ENCODE results near the gene MYT1. TPM values are rescaled to one million over a fixed set of nuclear protein-coding genes. Genes with fewer than 3 reads are reported as not detected.
A peak's percentile ranks its signal among the peaks of the same experiment; 100 is the strongest.

Gene MYT1
- total RNA-seq, 1 experiment from 2014 or later, result 4.1 TPM

- no peaks in the 10 kb centered on the region for H3K79me2 ChIP-seq (ENCODE audit: low read length)
- H4K20me1 ChIP-seq (ENCODE audit: insufficient read depth, low read depth, low read length), result no peaks in the 10 kb centered on the region
- no peaks in the 10 kb centered on the region for H3K36me3 ChIP-seq (ENCODE audit: insufficient read depth, low read length)
- no peak overlapping the region for H3K4me2 ChIP-seq (ENCODE audit: low read depth, low read length, poor library complexity, severe bottlenecking)
- H3K27ac ChIP-seq (ENCODE audit: low read length), result no peak overlapping the region
- no peak for DNase-seq
- no peaks in the 10 kb centered on the region for H3K27me3 ChIP-seq (ENCODE audit: low read length)
- H3K9me2 ChIP-seq (replicated peaks; ENCODE audit: insufficient read depth, low read length), result no peaks in the 10 kb centered on the region
- no peaks in the 10 kb centered on the region for H3K4me1 ChIP-seq (ENCODE audit: low read length)
- H2AFZ ChIP-seq (ENCODE audit: low read length), result no peak overlapping the region
- no peak overlapping the region for H3K9ac ChIP-seq (ENCODE audit: low read length)
- H3K9me3 ChIP-seq (ENCODE audit: low read length), result no peaks in the 10 kb centered on the region
- H3K4me3 ChIP-seq (ENCODE audit: low read length), result no peak overlapping the region
Observed at GRCh38 chr20:64226686-64227580, 62.7 kb downstream of the MYT1 start.

DNA sequence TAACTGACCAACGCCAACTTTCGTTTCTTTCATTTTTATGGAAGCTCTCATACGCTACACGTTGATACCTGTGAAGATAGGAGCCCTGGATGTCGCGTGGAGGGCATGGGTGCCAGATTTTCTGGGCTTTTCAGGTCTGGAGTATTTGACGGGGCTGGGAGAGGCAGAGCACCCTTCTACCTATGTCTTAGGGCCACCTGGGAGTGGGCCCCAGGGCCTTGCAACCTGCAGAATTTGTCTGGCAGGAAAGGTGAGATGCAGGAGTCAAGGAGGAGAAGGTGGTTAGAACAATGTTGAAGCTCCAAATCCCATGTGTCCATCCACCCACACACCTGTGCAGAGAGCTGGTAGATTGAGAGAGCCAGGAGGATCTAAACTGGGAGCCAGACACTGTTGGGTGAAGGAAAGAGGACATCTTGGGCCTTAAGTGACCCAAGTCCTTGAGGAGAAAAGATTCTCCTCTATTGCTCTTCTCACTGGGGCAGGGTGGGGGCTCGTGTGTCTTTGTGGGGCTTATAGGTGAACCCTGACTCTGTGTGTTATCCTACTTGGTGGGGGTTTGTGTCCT lies 63.9 kb downstream of the MYT1 start:
- Histone ChIP-seq H4K20me1 (ENCODE audit: insufficient read depth, low read depth, low read length) (no peaks in the 10 kb centered on the region), H3K4me3 (ENCODE audit: low read length) (no peak overlapping the region), H3K27me3 (ENCODE audit: low read length) (no peaks in the 10 kb centered on the region), H3K9ac (ENCODE audit: low read length) (no peak overlapping the region), H3K9me3 (ENCODE audit: low read length) (no peaks in the 10 kb centered on the region), H3K4me2 (ENCODE audit: low read depth, low read length, poor library complexity, severe bottlenecking) (no peak overlapping the region), H3K4me1 (ENCODE audit: low read length) (no peaks in the 10 kb centered on the region), H3K9me2 (replicated peaks; ENCODE audit: insufficient read depth, low read length) (no peaks in the 10 kb centered on the region), H3K36me3 (ENCODE audit: insufficient read depth, low read length) (no peaks in the 10 kb centered on the region), H3K27ac (ENCODE audit: low read length) (no peak overlapping the region), H3K79me2 (ENCODE audit: low read length) (no peaks in the 10 kb centered on the region), H2AFZ (ENCODE audit: low read length) (no peak overlapping the region)
- no peak for DNase-seq

DNA sequence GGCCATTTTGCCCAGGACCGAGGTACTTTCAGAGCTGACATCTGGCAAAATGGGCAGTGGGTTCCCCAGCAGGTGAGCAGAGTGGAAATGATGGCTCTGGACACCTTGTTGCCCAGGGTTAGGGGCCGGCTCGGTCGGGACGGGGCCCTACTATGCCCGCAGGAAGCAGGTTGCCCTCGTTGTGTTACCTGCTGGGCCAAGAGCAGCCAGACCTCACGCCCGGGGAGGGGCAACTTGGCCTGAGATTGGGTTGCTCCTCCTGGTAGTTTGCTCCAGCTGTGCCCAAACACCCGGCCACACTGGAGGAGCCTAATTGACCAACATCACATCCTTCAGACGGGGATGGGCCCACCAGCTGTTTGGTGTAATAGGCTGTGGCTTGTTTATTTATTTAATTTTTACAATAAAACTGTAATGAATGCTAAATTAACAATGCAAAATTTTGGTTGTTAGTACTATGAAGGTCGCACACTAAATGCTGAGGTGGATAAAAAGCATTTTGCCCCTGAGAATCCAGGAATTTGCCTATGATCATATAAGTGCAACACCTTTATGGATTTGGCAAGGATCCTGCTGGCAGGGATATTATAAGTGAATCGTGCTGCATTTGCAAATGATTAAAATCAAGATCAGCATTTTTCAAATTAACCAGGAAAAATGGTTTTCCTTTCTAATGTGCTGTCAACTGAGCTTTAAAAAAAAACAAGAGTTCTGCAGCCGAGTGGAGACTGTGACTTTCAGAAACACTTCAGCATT lies 64.7 kb downstream of the MYT1 start:
- DNase-seq, result no peak
- Histone ChIP-seq H3K4me2 (ENCODE audit: low read depth, low read length, poor library complexity, severe bottlenecking) (no peak overlapping the region), H3K79me2 (ENCODE audit: low read length) (no peaks in the 10 kb centered on the region), H3K9me2 (replicated peaks; ENCODE audit: insufficient read depth, low read length) (no peaks in the 10 kb centered on the region), H3K36me3 (ENCODE audit: insufficient read depth, low read length) (no peaks in the 10 kb centered on the region), H3K27me3 (ENCODE audit: low read length) (no peaks in the 10 kb centered on the region), H3K4me1 (ENCODE audit: low read length) (no peaks in the 10 kb centered on the region), H4K20me1 (ENCODE audit: insufficient read depth, low read depth, low read length) (no peaks in the 10 kb centered on the region), H3K9me3 (ENCODE audit: low read length) (no peaks in the 10 kb centered on the region), H3K9ac (ENCODE audit: low read length) (no peak overlapping the region), H3K27ac (ENCODE audit: low read length) (no peak overlapping the region), H3K4me3 (ENCODE audit: low read length) (no peak overlapping the region), H2AFZ (ENCODE audit: low read length) (no peak overlapping the region)

DNA sequence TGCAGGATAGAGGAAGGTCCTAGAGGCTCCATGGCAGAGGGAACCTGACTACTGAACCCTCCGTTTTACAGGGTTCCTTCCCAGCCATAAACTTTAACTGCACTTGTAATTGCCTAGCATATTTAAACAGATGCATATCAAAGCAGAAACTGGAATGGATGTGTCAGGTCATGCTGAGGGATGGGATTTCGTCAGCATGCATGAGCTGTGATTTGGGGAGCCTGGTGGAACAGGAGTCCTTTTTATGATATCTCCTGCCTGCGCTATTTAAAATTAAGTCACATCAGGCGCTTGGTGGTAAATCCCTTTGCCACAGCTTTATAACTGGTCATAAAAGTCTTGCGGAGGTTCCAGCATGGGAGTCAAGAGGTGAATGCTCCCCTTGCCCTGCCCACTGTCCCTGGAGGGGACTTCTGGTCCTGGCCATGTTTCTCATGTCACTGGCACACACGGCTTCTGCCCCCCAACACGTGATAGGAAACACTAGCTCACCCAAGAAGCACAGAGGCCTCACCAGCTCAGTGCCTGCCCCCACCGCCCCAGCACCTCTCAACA lies 65.3 kb downstream of the MYT1 start:
- Histone ChIP-seq H3K9me3 (ENCODE audit: low read length) (no peaks in the 10 kb centered on the region), H3K9me2 (replicated peaks; ENCODE audit: insufficient read depth, low read length) (no peaks in the 10 kb centered on the region), H2AFZ (ENCODE audit: low read length) (no peak overlapping the region), H3K27me3 (ENCODE audit: low read length) (no peaks in the 10 kb centered on the region), H3K36me3 (ENCODE audit: insufficient read depth, low read length) (no peaks in the 10 kb centered on the region), H3K9ac (ENCODE audit: low read length) (no peak overlapping the region), H3K4me3 (ENCODE audit: low read length) (no peak overlapping the region), H3K4me1 (ENCODE audit: low read length) (no peaks in the 10 kb centered on the region), H3K4me2 (ENCODE audit: low read depth, low read length, poor library complexity, severe bottlenecking) (no peak overlapping the region), H3K27ac (ENCODE audit: low read length) (no peak overlapping the region), H3K79me2 (ENCODE audit: low read length) (no peaks in the 10 kb centered on the region), H4K20me1 (ENCODE audit: insufficient read depth, low read depth, low read length) (no peaks in the 10 kb centered on the region)
- DNase-seq, result no peak

DNA sequence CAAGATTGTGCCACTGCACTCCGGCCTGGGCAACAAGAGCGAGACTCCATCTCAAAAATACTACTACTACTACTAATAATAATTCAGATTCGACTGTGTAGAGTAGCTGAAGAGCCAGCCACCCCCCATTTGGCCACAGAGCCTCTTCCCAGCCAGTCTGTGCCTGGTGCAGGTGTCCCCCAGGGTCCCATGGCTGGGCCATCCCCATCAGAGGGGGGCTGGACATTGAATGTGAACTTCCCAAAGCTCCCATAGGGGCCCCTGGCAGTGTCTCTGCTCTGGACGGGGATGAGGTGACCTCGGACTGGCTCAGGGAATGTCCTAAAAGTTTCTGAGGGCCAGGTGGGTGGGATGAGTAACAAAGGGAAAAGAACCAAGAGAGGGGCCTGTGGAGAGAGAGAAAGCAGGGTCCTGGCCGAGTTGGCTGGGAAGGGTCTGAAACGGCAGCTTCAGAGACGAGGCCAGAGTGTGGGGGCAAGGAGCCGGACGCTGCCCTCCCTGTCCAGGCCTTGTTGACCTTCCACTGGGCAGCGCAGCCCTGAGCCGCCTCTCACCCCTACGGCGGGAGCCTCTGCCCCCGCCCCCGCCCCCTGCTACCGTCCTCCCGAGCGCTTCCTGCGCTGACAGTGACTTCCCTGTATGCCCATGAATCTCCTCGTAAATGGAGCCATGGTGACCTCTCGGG lies 66.4 kb downstream of the MYT1 start:
- H3K4me3 ChIP-seq (ENCODE audit: low read length), result no peak overlapping the region
- H3K9me2 ChIP-seq (replicated peaks; ENCODE audit: insufficient read depth, low read length), result no peaks in the 10 kb centered on the region
- DNase-seq, result no peak
- H2AFZ ChIP-seq (ENCODE audit: low read length), result no peak overlapping the region
- H3K4me1 ChIP-seq (ENCODE audit: low read length), result no peaks in the 10 kb centered on the region
- no peak overlapping the region for H3K4me2 ChIP-seq (ENCODE audit: low read depth, low read length, poor library complexity, severe bottlenecking)
- H4K20me1 ChIP-seq (ENCODE audit: insufficient read depth, low read depth, low read length), result no peaks in the 10 kb centered on the region
- no peaks in the 10 kb centered on the region for H3K36me3 ChIP-seq (ENCODE audit: insufficient read depth, low read length)
- H3K27ac ChIP-seq (ENCODE audit: low read length), result no peak overlapping the region
- H3K27me3 ChIP-seq (ENCODE audit: low read length), result no peaks in the 10 kb centered on the region
- H3K9me3 ChIP-seq (ENCODE audit: low read length), result no peaks in the 10 kb centered on the region
- no peak overlapping the region for H3K9ac ChIP-seq (ENCODE audit: low read length)
- H3K79me2 ChIP-seq (ENCODE audit: low read length), result no peaks in the 10 kb centered on the region

- no peak for DNase-seq
- Histone ChIP-seq H3K79me2 (ENCODE audit: low read length) (no peaks in the 10 kb centered on the region), H4K20me1 (ENCODE audit: insufficient read depth, low read depth, low read length) (no peaks in the 10 kb centered on the region), H2AFZ (ENCODE audit: low read length) (no peak overlapping the region), H3K27ac (ENCODE audit: low read length) (no peak overlapping the region), H3K9me2 (replicated peaks; ENCODE audit: insufficient read depth, low read length) (no peaks in the 10 kb centered on the region), H3K4me1 (ENCODE audit: low read length) (no peaks in the 10 kb centered on the region), H3K27me3 (ENCODE audit: low read length) (no peaks in the 10 kb centered on the region), H3K9ac (ENCODE audit: low read length) (no peak overlapping the region), H3K9me3 (ENCODE audit: low read length) (no peaks in the 10 kb centered on the region), H3K4me3 (ENCODE audit: low read length) (no peak overlapping the region), H3K36me3 (ENCODE audit: insufficient read depth, low read length) (no peaks in the 10 kb centered on the region), H3K4me2 (ENCODE audit: low read depth, low read length, poor library complexity, severe bottlenecking) (no peak overlapping the region)
Observed at GRCh38 chr20:64231621-64232550, 67.6 kb downstream of the MYT1 start.

- peak; percentile 53 for DNase-seq
- Histone ChIP-seq H3K4me2 (ENCODE audit: low read depth, low read length, poor library complexity, severe bottlenecking) (no peak overlapping the region), H3K9me3 (ENCODE audit: low read length) (no peaks in the 10 kb centered on the region), H3K36me3 (ENCODE audit: insufficient read depth, low read length) (no peaks in the 10 kb centered on the region), H3K9ac (ENCODE audit: low read length) (no peak overlapping the region), H2AFZ (ENCODE audit: low read length) (no peak overlapping the region), H3K27me3 (ENCODE audit: low read length) (no peaks in the 10 kb centered on the region), H3K4me3 (ENCODE audit: low read length) (no peak overlapping the region), H3K79me2 (ENCODE audit: low read length) (no peaks in the 10 kb centered on the region), H3K9me2 (replicated peaks; ENCODE audit: insufficient read depth, low read length) (no peaks in the 10 kb centered on the region), H4K20me1 (ENCODE audit: insufficient read depth, low read depth, low read length) (no peaks in the 10 kb centered on the region), H3K4me1 (ENCODE audit: low read length) (no peaks in the 10 kb centered on the region), H3K27ac (ENCODE audit: low read length) (no peak overlapping the region)
Observed at GRCh38 chr20:64232794-64233193, 68.5 kb downstream of the MYT1 start.
